ENCODE measurements around the gene TNS4. TPM values are rescaled to one million over a fixed set of nuclear protein-coding genes. Genes with fewer than 3 reads are reported as not detected.
A peak's percentile ranks its signal among the peaks of the same experiment; 100 is the strongest.

The TNS4 gene
- total RNA-seq, 1 donor from 2014 or later: not detected

GRCh38 chr17:40463122-40463550, 38.3 kb downstream of the TNS4 start:
- peaks cover 8% of the 10 kb centered on the region for H3K4me1 ChIP-seq
- H3K27me3 ChIP-seq: no peaks in the 10 kb centered on the region

GRCh38 chr17:40462343-40463121, 38.9 kb downstream of the TNS4 start:
- peaks cover 3% of the 10 kb centered on the region for H3K27me3 Mint-ChIP-seq (ENCODE audit: insufficient read depth, low read depth)
- H3K4me2 ChIP-seq: peak overlapping the region; percentile 26

More at GRCh38 chr17:40463122-40463550, 38.3 kb downstream of the TNS4 start:
- Mint-ChIP-seq H3K27me3 (ENCODE audit: insufficient read depth, low read depth) (peaks cover 3% of the 10 kb centered on the region), H3K4me3 (peak overlapping the region; percentile 41), H3K36me3 (no peaks in the 10 kb centered on the region), H3K4me1 (peaks cover 39% of the 10 kb centered on the region), H3K9me3 (no peaks in the 10 kb centered on the region), H3K27ac (peak overlapping the region; percentile 83)
- no peaks in the 10 kb centered on the region for H3K9me3 ChIP-seq (ENCODE audit: low read depth)
- no peaks in the 10 kb centered on the region for H3F3A ChIP-seq (ENCODE audit: low read depth)
- H3K4me2 ChIP-seq: peak overlapping the region; percentile 26
- H3K9ac ChIP-seq: no peak overlapping the region
- H3K27ac ChIP-seq: no peak overlapping the region
- DNase-seq (ENCODE audit: low spot score): peak; percentile 44
- H2AFZ ChIP-seq (replicated peaks): peak overlapping the region; percentile 82
- no peaks in the 10 kb centered on the region for H4K20me1 ChIP-seq (ENCODE audit: low read depth)
- H3K4me3 ChIP-seq: no peak overlapping the region
- H3K79me2 ChIP-seq (ENCODE audit: low read depth): no peaks in the 10 kb centered on the region
- no peak for TF ChIP-seq CTCF (IDR thresholded peaks at IDR 0.05)
- TF ChIP-seq EZH2phosphoT487 (IDR thresholded peaks at IDR 0.05): no peak
- TF ChIP-seq EZH2 (IDR thresholded peaks at IDR 0.05): no peak
- H3K36me3 ChIP-seq: no peaks in the 10 kb centered on the region

GRCh38 chr17:40461732-40462342, 39.6 kb downstream of the TNS4 start:
- Histone ChIP-seq H3K4me1 (peaks cover 16% of the 10 kb centered on the region), H3K27ac (no peak overlapping the region), H3K27me3 (no peaks in the 10 kb centered on the region), H3F3A (ENCODE audit: low read depth) (no peaks in the 10 kb centered on the region), H3K9me3 (ENCODE audit: low read depth) (no peaks in the 10 kb centered on the region), H3K4me3 (no peak overlapping the region), H2AFZ (replicated peaks) (no peak overlapping the region), H3K36me3 (no peaks in the 10 kb centered on the region), H4K20me1 (ENCODE audit: low read depth) (no peaks in the 10 kb centered on the region), H3K9ac (no peak overlapping the region), H3K79me2 (ENCODE audit: low read depth) (no peaks in the 10 kb centered on the region), H3K4me2 (no peak overlapping the region)
- Mint-ChIP-seq H3K27ac (no peak overlapping the region), H3K36me3 (peaks cover 3% of the 10 kb centered on the region), H3K4me1 (peaks cover 46% of the 10 kb centered on the region), H3K27me3 (ENCODE audit: insufficient read depth, low read depth) (peaks cover 3% of the 10 kb centered on the region), H3K4me3 (no peak overlapping the region), H3K9me3 (no peaks in the 10 kb centered on the region)
- TF ChIP-seq CTCF (IDR thresholded peaks at IDR 0.05): no peak
- no peak for TF ChIP-seq EZH2phosphoT487 (IDR thresholded peaks at IDR 0.05)
- TF ChIP-seq EZH2 (IDR thresholded peaks at IDR 0.05): no peak
- DNase-seq (ENCODE audit: low spot score): no peak

More at GRCh38 chr17:40462343-40463121, 38.9 kb downstream of the TNS4 start:
- no peaks in the 10 kb centered on the region for H3K79me2 ChIP-seq (ENCODE audit: low read depth)
- no peak overlapping the region for H3K4me3 Mint-ChIP-seq
- no peak overlapping the region for H3K27ac ChIP-seq
- H4K20me1 ChIP-seq (ENCODE audit: low read depth): no peaks in the 10 kb centered on the region
- no peak overlapping the region for H3K4me3 ChIP-seq
- no peaks in the 10 kb centered on the region for H3K36me3 ChIP-seq
- peak overlapping the region; percentile 83 for H3K27ac Mint-ChIP-seq
- no peaks in the 10 kb centered on the region for H3F3A ChIP-seq (ENCODE audit: low read depth)
- H3K36me3 Mint-ChIP-seq: peaks cover 1% of the 10 kb centered on the region
- no peak overlapping the region for H3K9ac ChIP-seq
- H3K4me1 Mint-ChIP-seq: peaks cover 45% of the 10 kb centered on the region
- no peak for TF ChIP-seq CTCF (IDR thresholded peaks at IDR 0.05)
- no peak for TF ChIP-seq EZH2 (IDR thresholded peaks at IDR 0.05)
- no peak for TF ChIP-seq EZH2phosphoT487 (IDR thresholded peaks at IDR 0.05)
- H3K9me3 ChIP-seq (ENCODE audit: low read depth): no peaks in the 10 kb centered on the region
- H3K4me1 ChIP-seq: peaks cover 14% of the 10 kb centered on the region
- DNase-seq (ENCODE audit: low spot score): no peak
- no peaks in the 10 kb centered on the region for H3K9me3 Mint-ChIP-seq
- no peaks in the 10 kb centered on the region for H3K27me3 ChIP-seq
- no peak overlapping the region for H2AFZ ChIP-seq (replicated peaks)
